ENCODE measurements around the gene MRPL1.

DNA sequence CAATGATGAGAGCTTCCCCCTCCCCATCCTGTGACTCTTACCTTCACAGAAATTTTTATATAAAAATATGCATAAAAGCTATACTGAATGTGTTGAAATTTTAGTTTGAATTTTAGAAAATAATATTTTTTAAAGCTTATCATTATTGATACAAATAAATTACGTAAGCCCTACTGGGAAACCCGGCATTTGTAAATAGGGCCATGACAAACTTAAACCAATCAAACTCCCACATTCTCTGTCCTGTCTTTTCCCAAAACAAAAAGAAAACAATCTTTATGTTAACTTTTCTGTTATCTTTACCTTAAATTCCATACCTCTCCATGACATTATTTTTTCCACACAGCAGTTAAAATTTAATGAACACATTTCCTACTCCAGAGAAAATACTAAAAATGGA, 46.1 kb upstream of the MRPL1 start:
- TF ChIP-seq FOS (IDR thresholded peaks at IDR 0.05; ENCODE audit: borderline replicate concordance, insufficient read depth, low read length) (no peak), GATA2 (IDR thresholded peaks at IDR 0.05; ENCODE audit: insufficient read depth, insufficient read length, low read depth, low read length) (no peak), POLR2AphosphoS5 (IDR thresholded peaks at IDR 0.05; ENCODE audit: insufficient read depth, low read depth, low read length) (no peak), EZH2 (IDR thresholded peaks at IDR 0.05; ENCODE audit: borderline replicate concordance, low read depth, low read length, severe bottlenecking) (no peak), POLR2A (IDR thresholded peaks at IDR 0.05; ENCODE audit: low read depth, low read length) (no peak)
- TF ChIP-seq, protein P1, sequence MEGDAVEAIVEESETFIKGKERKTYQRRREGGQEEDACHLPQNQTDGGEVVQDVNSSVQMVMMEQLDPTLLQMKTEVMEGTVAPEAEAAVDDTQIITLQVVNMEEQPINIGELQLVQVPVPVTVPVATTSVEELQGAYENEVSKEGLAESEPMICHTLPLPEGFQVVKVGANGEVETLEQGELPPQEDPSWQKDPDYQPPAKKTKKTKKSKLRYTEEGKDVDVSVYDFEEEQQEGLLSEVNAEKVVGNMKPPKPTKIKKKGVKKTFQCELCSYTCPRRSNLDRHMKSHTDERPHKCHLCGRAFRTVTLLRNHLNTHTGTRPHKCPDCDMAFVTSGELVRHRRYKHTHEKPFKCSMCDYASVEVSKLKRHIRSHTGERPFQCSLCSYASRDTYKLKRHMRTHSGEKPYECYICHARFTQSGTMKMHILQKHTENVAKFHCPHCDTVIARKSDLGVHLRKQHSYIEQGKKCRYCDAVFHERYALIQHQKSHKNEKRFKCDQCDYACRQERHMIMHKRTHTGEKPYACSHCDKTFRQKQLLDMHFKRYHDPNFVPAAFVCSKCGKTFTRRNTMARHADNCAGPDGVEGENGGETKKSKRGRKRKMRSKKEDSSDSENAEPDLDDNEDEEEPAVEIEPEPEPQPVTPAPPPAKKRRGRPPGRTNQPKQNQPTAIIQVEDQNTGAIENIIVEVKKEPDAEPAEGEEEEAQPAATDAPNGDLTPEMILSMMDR (IDR thresholded peaks at IDR 0.05; ENCODE audit: extremely low read depth in 1 of 2, insufficient read depth in 1 of 2, low read depth in 1 of 2, low read length in 2 of 2), result no peak
- TF ChIP-seq, protein P2, sequence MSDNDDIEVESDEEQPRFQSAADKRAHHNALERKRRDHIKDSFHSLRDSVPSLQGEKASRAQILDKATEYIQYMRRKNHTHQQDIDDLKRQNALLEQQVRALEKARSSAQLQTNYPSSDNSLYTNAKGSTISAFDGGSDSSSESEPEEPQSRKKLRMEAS (IDR thresholded peaks at IDR 0.05; ENCODE audit: insufficient read depth, insufficient read length), result no peak

Data from endothelial cell of umbilical vein (primary cell).